CD14-positive monocyte (primary cell): ENCODE results near the gene COMT. TPM values are rescaled to one million over a fixed set of nuclear protein-coding genes. Genes with fewer than 3 reads are reported as not detected.

ENCODE experiments used
- DNase-seq, 3 donors: peaks; one replicate each; pipeline ENCODE4 v3.0.0-alpha.2; 2011 to 2022
- H2AFZ ChIP-seq: 2 replicates; pipeline ENCODE4 v1.6.0; 2012; ENCODE audit warnings: mild to moderate bottlenecking, low read depth, low read length, inconsistent platforms; ENCODE audit not compliant: insufficient read depth, poor library complexity, severe bottlenecking
- H3K27ac ChIP-seq, 2 donors: 1 replicate in 1 of 2; 2 replicates in 1 of 2; pipeline ENCODE4 v1.5.1; 2012 to 2013; ENCODE audit warnings: low read length in 2 of 2, control low read depth in 1 of 2, inconsistent platforms in 1 of 2, low read depth in 1 of 2, mild to moderate bottlenecking in 1 of 2
- H3K27me3 ChIP-seq, 2 donors: one replicate each; pipeline versions ENCODE4 v1.6.0 to v1.6.1; 2011 to 2013; ENCODE audit warnings: low read length in 2 of 2; ENCODE audit not compliant: control insufficient read depth in 2 of 2, insufficient read depth in 2 of 2
- H3K36me3 ChIP-seq, 2 donors: replicated peaks in 1 of 2; 1 replicate in 1 of 2; 2 replicates in 1 of 2; pipeline versions ENCODE4 v1.5.1 to v1.6.1; 2012 to 2013; ENCODE audit warnings: low read length in 2 of 2, control low read depth in 1 of 2, inconsistent platforms in 1 of 2, mild to moderate bottlenecking in 1 of 2; ENCODE audit not compliant: insufficient read depth in 2 of 2, control insufficient read depth in 1 of 2
- H3K4me1 ChIP-seq, 2 donors: 1 replicate in 1 of 2; 2 replicates in 1 of 2; pipeline versions ENCODE4 v1.5.1 to v1.6.1; 2012 to 2013; ENCODE audit warnings: low read length in 2 of 2, control low read depth in 1 of 2, inconsistent platforms in 1 of 2, mild to moderate bottlenecking in 1 of 2, moderate library complexity in 1 of 2; ENCODE audit not compliant: insufficient read depth in 2 of 2, control insufficient read depth in 1 of 2
- H3K4me2 ChIP-seq: replicated peaks from 2 replicates; pipeline ENCODE3; 2012; ENCODE audit warnings: low read length, moderate library complexity, mild to moderate bottlenecking; ENCODE audit not compliant: poor library complexity, severe bottlenecking; ENCODE audit errors: extremely low read depth
- H3K4me3 ChIP-seq, 3 experiments: fragments of 200-600 bp in 1 of 3; sonication (generic) in 1 of 3; replicated peaks in 1 of 3; 1 replicate in 2 of 3; 2 replicates in 1 of 3; pipeline ENCODE4 v1.5.1; 2011 to 2013; ENCODE audit warnings: low read length in 3 of 3, mild to moderate bottlenecking in 3 of 3, control low read depth in 2 of 3, low read depth in 2 of 3, inconsistent platforms in 1 of 3, moderate library complexity in 1 of 3
- H3K79me2 ChIP-seq: 2 replicates; pipeline ENCODE4 v1.6.0; 2012; ENCODE audit warnings: mild to moderate bottlenecking, control low read depth, inconsistent platforms, low read length, moderate library complexity; ENCODE audit not compliant: insufficient read depth
- H3K9ac ChIP-seq: 2 replicates; pipeline ENCODE4 v1.6.0; 2017; ENCODE audit warnings: low read length, mild to moderate bottlenecking; ENCODE audit not compliant: insufficient read depth, poor library complexity, severe bottlenecking
- H3K9me3 ChIP-seq, 2 donors: replicated peaks in 1 of 2; 1 replicate in 1 of 2; 2 replicates in 1 of 2; pipeline versions ENCODE4 v1.5.1 to v1.6.1; 2012 to 2013; ENCODE audit warnings: low read length in 2 of 2, control low read depth in 1 of 2; ENCODE audit not compliant: control insufficient read depth in 1 of 2, insufficient read depth in 1 of 2
- H4K20me1 ChIP-seq: 2 replicates; pipeline ENCODE4 v1.6.0; 2012; ENCODE audit warnings: mild to moderate bottlenecking, low read length, control low read depth, moderate library complexity; ENCODE audit not compliant: insufficient read depth
- H3K27ac Mint-ChIP-seq, 7 donors: one replicate each; pipeline ENCODE4 v1.8.0; 2020; ENCODE audit warnings: mild to moderate bottlenecking in 7 of 7, mixed read lengths in 7 of 7, moderate library complexity in 6 of 7, inconsistent platforms in 2 of 7
- H3K27me3 Mint-ChIP-seq, 3 donors: one replicate each; pipeline ENCODE4 v1.8.0; 2021 to 2022; ENCODE audit warnings: low read depth in 3 of 3, mild to moderate bottlenecking in 3 of 3, mixed read lengths in 3 of 3, moderate library complexity in 3 of 3, inconsistent platforms in 1 of 3
- H3K36me3 Mint-ChIP-seq, 2 donors: one replicate each; pipeline ENCODE4 v1.8.0; 2020; ENCODE audit warnings: mixed read lengths in 2 of 2, inconsistent platforms in 1 of 2, mild to moderate bottlenecking in 1 of 2
- H3K4me1 Mint-ChIP-seq: one replicate; pipeline ENCODE4 v1.8.0; 2020; ENCODE audit warnings: mild to moderate bottlenecking, mixed read lengths
- H3K4me3 Mint-ChIP-seq, 2 donors: one replicate each; pipeline ENCODE4 v1.8.0; 2020; ENCODE audit warnings: mild to moderate bottlenecking in 2 of 2, mixed read lengths in 2 of 2, moderate library complexity in 1 of 2
- H3K9me3 Mint-ChIP-seq, 7 donors: one replicate each; pipeline ENCODE4 v1.8.0; 2020 to 2022; ENCODE audit warnings: mixed read lengths in 7 of 7, mild to moderate bottlenecking in 6 of 7, moderate library complexity in 6 of 7, inconsistent platforms in 2 of 7
- CTCF ChIP-seq: fragments of 200-600 bp; IDR thresholded peaks from one replicate; pipeline ENCODE4 v1.8.0; 2022; ENCODE audit warnings: antibody characterized with exemption, mild to moderate bottlenecking
- WGBS: methylation state at CpG from one replicate; pipeline ENCODE4 v1.1.5; 2013; ENCODE audit warnings: missing lambda C conversion rate; ENCODE audit not compliant: insufficient coverage; 5-methylcytosine and 5-hydroxymethylcytosine counted together
- intact Hi-C, 2 donors: fragments of 100-400 bp; cut with micrococcal nuclease; formaldehyde crosslinking; loops; one replicate each; pipeline versions ENCODE4 v1.15.0 to v1.15.1; 2023
- polyA plus RNA-seq, 3 donors: library from polyadenylated mRNA; depleted of rRNA in 1 of 3; unstranded in 2 of 3; stranded (reverse) in 1 of 3; fragments of 300-500 nt in 2 of 3; fragments of >200 nt in 1 of 3; fragmentation: Illumina TruSeq in 2 of 3; gene quantifications; 1 replicate in 2 of 3; 2 replicates in 1 of 3; pipeline ENCODE4 v1.2.3, GENCODE V29; 2012 to 2021

COMT gene
- polyA plus RNA-seq, 3 donors: 314 to 400 (median 329) TPM

GRCh38 chr22:19990609-19991394 is 49.2 kb downstream of the COMT start:
- peaks cover 0 to 5% of the 10 kb centered on the region in 2 donors for H3K27me3 ChIP-seq
- H3K9me3 Mint-ChIP-seq: peaks cover 0 to 3% (median 0%) of the 10 kb centered on the region in 7 donors

GRCh38 chr22:19991395-19991644 is 49.7 kb downstream of the COMT start:
- Mint-ChIP-seq H3K27ac (no peak overlapping the region), H3K4me3 (no peak overlapping the region), H3K27me3 (peaks cover 0 to 12% (median 0%) of the 10 kb centered on the region in 3 donors), H3K9me3 (peaks cover 0 to 3% (median 0%) of the 10 kb centered on the region in 7 donors), H3K4me1 (peaks cover 2% of the 10 kb centered on the region), H3K36me3 (no peaks in the 10 kb centered on the region)
- H3K79me2 ChIP-seq: no peaks in the 10 kb centered on the region
- H3K27ac ChIP-seq: no peak overlapping the region
- H3K4me2 ChIP-seq: no peak overlapping the region
- no peak overlapping the region for H2AFZ ChIP-seq
- H3K4me1 ChIP-seq: peaks cover 3 to 6% of the 10 kb centered on the region in 2 donors
- no peaks in the 10 kb centered on the region for H3K36me3 ChIP-seq
- no peaks in the 10 kb centered on the region for H3K9me3 ChIP-seq
- no peak overlapping the region for H3K4me3 ChIP-seq
- intact Hi-C loops: no loop called here
- H4K20me1 ChIP-seq: no peaks in the 10 kb centered on the region
- TF ChIP-seq CTCF: no peak
- no peak overlapping the region for H3K9ac ChIP-seq
- peaks cover 0 to under 1% of the 10 kb centered on the region in 2 donors for H3K27me3 ChIP-seq
- DNase-seq: no peak

More at GRCh38 chr22:19990609-19991394, 49.2 kb downstream of the COMT start:
- no peaks in the 10 kb centered on the region for H3K9me3 ChIP-seq
- intact Hi-C loops: no loop called here
- H3K9ac ChIP-seq: no peak overlapping the region
- Mint-ChIP-seq H3K27ac (no peak overlapping the region), H3K4me1 (peaks cover 4% of the 10 kb centered on the region), H3K36me3 (no peaks in the 10 kb centered on the region), H3K27me3 (peaks cover 0 to 17% (median under 1%) of the 10 kb centered on the region in 3 donors), H3K4me3 (no peak overlapping the region)
- no peak for DNase-seq
- no peaks in the 10 kb centered on the region for H4K20me1 ChIP-seq
- H3K79me2 ChIP-seq: no peaks in the 10 kb centered on the region
- no peak overlapping the region for H3K4me3 ChIP-seq
- no peaks in the 10 kb centered on the region for H3K36me3 ChIP-seq
- peaks cover 8 to 11% of the 10 kb centered on the region in 2 donors for H3K4me1 ChIP-seq
- H3K4me2 ChIP-seq: no peak overlapping the region
- no peak overlapping the region for H3K27ac ChIP-seq
- 97% methylated on average over 15 of the region's 20 CpGs for WGBS
- H2AFZ ChIP-seq: no peak overlapping the region
- no peak for TF ChIP-seq CTCF
